ENCODE results near the gene TBC1D10B. TPM values are rescaled to one million over a fixed set of nuclear protein-coding genes. Genes with fewer than 3 reads are reported as not detected.
A peak's percentile ranks its signal among the peaks of the same experiment; 100 is the strongest.

TBC1D10B gene
- total RNA-seq, 1 donor from 2014 or later, result 45.6 TPM

- peaks cover 10% of the 10 kb centered on the region for H3K36me3 Mint-ChIP-seq (ENCODE audit: low read depth)
- no peak for DNase-seq (ENCODE audit: low read depth, low spot score)
- H3K4me3 Mint-ChIP-seq, result peak overlapping the region; percentile 25
- no peaks in the 10 kb centered on the region for H3K27me3 Mint-ChIP-seq (ENCODE audit: low read depth)
- no peak for TF ChIP-seq CTCF (conservative IDR thresholded peaks at IDR 0.05)
- peaks cover 26% of the 10 kb centered on the region for H3K4me1 Mint-ChIP-seq
- no peak overlapping the region for H3K27ac Mint-ChIP-seq (ENCODE audit: unreplicated experiment)
- H3K9me3 Mint-ChIP-seq, result no peaks in the 10 kb centered on the region
These were observed 45.8 kb upstream of the TBC1D10B start for GRCh38 chr16:30416047-30416603.

DNA sequence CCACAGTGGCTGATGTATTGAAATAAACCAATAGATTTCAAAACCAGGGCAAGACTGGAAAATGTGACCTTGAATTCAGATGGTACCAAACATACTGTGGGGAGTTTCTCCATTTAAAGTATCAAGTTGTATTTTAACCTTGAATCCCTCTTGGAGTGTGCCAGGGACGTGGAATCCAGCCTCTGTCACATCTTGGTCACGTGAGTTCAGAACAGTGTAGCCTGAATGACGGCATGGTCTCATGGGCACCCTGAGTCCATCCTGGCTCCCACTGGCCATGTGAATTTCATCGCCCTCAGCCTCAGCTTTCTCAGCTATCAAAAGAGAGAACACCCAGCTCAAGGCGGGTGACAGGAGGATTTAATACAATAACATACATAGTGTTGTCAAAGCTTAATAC is 43.9 kb upstream of the TBC1D10B start:
- Mint-ChIP-seq H3K27ac (ENCODE audit: unreplicated experiment) (no peak overlapping the region), H3K4me1 (peaks cover 32% of the 10 kb centered on the region), H3K9me3 (no peaks in the 10 kb centered on the region), H3K4me3 (peak overlapping the region; percentile 38), H3K36me3 (ENCODE audit: low read depth) (no peaks in the 10 kb centered on the region), H3K27me3 (ENCODE audit: low read depth) (no peaks in the 10 kb centered on the region)
- no peak for TF ChIP-seq CTCF (conservative IDR thresholded peaks at IDR 0.05)
- no peak for DNase-seq (ENCODE audit: low read depth, low spot score)

DNA sequence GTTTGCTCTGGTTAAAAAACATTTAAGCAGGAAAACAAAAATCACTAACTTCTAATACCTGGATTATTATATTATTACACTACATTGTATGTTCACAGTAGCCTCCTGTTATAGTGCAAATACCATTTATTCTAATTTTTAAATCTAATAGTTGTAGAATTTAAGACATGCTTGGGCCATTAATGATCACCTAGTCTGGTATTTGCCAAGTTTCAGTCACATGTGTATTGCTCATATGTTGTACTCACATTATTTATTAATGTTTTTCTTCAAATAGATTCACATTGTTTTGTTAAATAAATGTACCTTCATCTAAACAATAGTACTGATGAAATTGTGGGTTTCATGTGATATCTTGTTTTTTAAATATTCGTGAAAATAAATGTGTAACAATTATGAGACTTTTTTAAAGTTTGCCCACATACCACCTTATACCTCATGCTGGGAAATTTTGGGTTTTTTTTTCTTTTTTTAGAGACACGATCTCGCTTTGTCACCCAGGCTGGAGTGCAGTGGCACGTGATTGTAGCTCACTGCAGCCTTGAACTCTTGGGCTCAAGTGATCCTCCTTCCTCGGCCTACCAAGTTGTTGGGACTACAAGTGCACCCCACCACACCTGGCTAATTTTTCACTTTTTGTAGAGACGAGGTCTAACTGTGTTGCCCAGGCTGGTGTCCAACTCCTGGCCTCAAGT is 43.0 kb upstream of the TBC1D10B start:
- Mint-ChIP-seq H3K27me3 (ENCODE audit: low read depth) (no peaks in the 10 kb centered on the region), H3K4me3 (no peak overlapping the region), H3K36me3 (ENCODE audit: low read depth) (no peaks in the 10 kb centered on the region), H3K9me3 (no peaks in the 10 kb centered on the region), H3K27ac (ENCODE audit: unreplicated experiment) (no peak overlapping the region), H3K4me1 (peaks cover 32% of the 10 kb centered on the region)
- TF ChIP-seq CTCF (conservative IDR thresholded peaks at IDR 0.05), result no peak
- no peak for DNase-seq (ENCODE audit: low read depth, low spot score)

- H3K27ac Mint-ChIP-seq (ENCODE audit: unreplicated experiment), result peak overlapping the region; percentile 35
- H3K4me1 Mint-ChIP-seq, result peaks cover 28% of the 10 kb centered on the region
- H3K36me3 Mint-ChIP-seq (ENCODE audit: low read depth), result no peaks in the 10 kb centered on the region
These were observed 39.1 kb upstream of the TBC1D10B start for GRCh38 chr16:30409125-30410060.

More at GRCh38 chr16:30409125-30410060, 39.1 kb upstream of the TBC1D10B start:
- H3K9me3 Mint-ChIP-seq, result no peaks in the 10 kb centered on the region
- H3K27me3 Mint-ChIP-seq (ENCODE audit: low read depth), result no peaks in the 10 kb centered on the region
- peak overlapping the region; percentile 88 for H3K4me3 Mint-ChIP-seq
- peak; percentile 99 for DNase-seq (ENCODE audit: low read depth, low spot score)
- TF ChIP-seq CTCF (conservative IDR thresholded peaks at IDR 0.05), result peak; percentile 96

Data from neural crest cell (in vitro differentiated cells).